Liver (tissue), 9 donors: ENCODE results near the gene SLC38A3. TPM values are rescaled to one million over a fixed set of nuclear protein-coding genes. Genes with fewer than 3 reads are reported as not detected.

Experiments used
- DNase-seq: peaks from one replicate; pipeline ENCODE4 v3.0.0-alpha.2; 2017; ENCODE audit warnings: low spot score
- H3K27ac ChIP-seq, 2 donors: one replicate each; pipeline ENCODE4 v1.7.0; 2013; ENCODE audit warnings: inconsistent platforms in 2 of 2, low read length in 2 of 2, control low read depth in 1 of 2, low read depth in 1 of 2, mild to moderate bottlenecking in 1 of 2
- H3K27me3 ChIP-seq, 4 donors: one replicate each; pipeline versions ENCODE4 v1.6.1 to v1.7.0; 2013; ENCODE audit warnings: low read length in 3 of 4, inconsistent platforms in 1 of 4, mild to moderate bottlenecking in 1 of 4, moderate library complexity in 1 of 4; ENCODE audit not compliant: control insufficient read depth in 4 of 4, insufficient read depth in 4 of 4
- H3K36me3 ChIP-seq, 4 donors: one replicate each; pipeline versions ENCODE4 v1.6.1 to v1.7.0; 2013; ENCODE audit warnings: low read length in 3 of 4, mild to moderate bottlenecking in 3 of 4, low read depth in 1 of 4, moderate library complexity in 1 of 4; ENCODE audit not compliant: control insufficient read depth in 4 of 4, insufficient read depth in 3 of 4
- H3K4me1 ChIP-seq, 4 donors: one replicate each; pipeline versions ENCODE4 v1.6.1 to v1.7.0; 2013; ENCODE audit warnings: low read length in 3 of 4, mild to moderate bottlenecking in 3 of 4, moderate library complexity in 1 of 4; ENCODE audit not compliant: control insufficient read depth in 4 of 4, insufficient read depth in 4 of 4
- H3K4me3 ChIP-seq, 3 donors: one replicate each; pipeline versions ENCODE4 v1.6.1 to v1.7.0; 2013; ENCODE audit warnings: low read length in 3 of 3, control low read depth in 1 of 3, low read depth in 1 of 3, mild to moderate bottlenecking in 1 of 3
- H3K9ac ChIP-seq, 2 donors: one replicate each; pipeline ENCODE4 v1.7.0; 2013; ENCODE audit warnings: low read length in 2 of 2, mild to moderate bottlenecking in 2 of 2, moderate library complexity in 2 of 2, control low read depth in 1 of 2, low read depth in 1 of 2
- H3K9me3 ChIP-seq, 4 donors: one replicate each; pipeline versions ENCODE4 v1.6.1 to v1.7.0; 2013; ENCODE audit warnings: low read length in 3 of 4; ENCODE audit not compliant: control insufficient read depth in 4 of 4
- EGR1 ChIP-seq, 2 donors: IDR thresholded peaks; 2 replicates each; pipeline ENCODE4 v1.6.1; 2016 to 2018; ENCODE audit warnings: antibody characterized with exemption in 2 of 2, low read depth in 2 of 2
- FOXA1 ChIP-seq: IDR thresholded peaks from 2 replicates; pipeline ENCODE4 v1.6.1; 2016; ENCODE audit warnings: antibody characterized with exemption
- FOXA2 ChIP-seq: IDR thresholded peaks from 2 replicates; pipeline ENCODE4 v1.6.1; 2016; ENCODE audit warnings: antibody characterized with exemption
- HNF4A ChIP-seq, 2 donors: conservative IDR thresholded peaks; 2 replicates each; pipeline ENCODE4 v1.6.1; 2016; ENCODE audit warnings: antibody characterized with exemption in 2 of 2, mild to moderate bottlenecking in 2 of 2
- HNF4G ChIP-seq: IDR thresholded peaks from 2 replicates; pipeline ENCODE4 v1.6.1; 2016; ENCODE audit warnings: antibody characterized with exemption
- NR2F2 ChIP-seq: IDR thresholded peaks from 2 replicates; pipeline ENCODE4 v1.6.1; 2016; ENCODE audit warnings: antibody characterized with exemption
- RAD21 ChIP-seq, 2 donors: IDR thresholded peaks; 2 replicates each; pipeline ENCODE4 v1.6.1; 2016; ENCODE audit warnings: antibody characterized with exemption in 2 of 2, mild to moderate bottlenecking in 2 of 2
- RXRA ChIP-seq, 2 donors: IDR thresholded peaks; 2 replicates each; pipeline ENCODE4 v1.6.1; 2017 to 2018; ENCODE audit warnings: antibody characterized with exemption in 2 of 2, mild to moderate bottlenecking in 1 of 2
- SP1 ChIP-seq: IDR thresholded peaks from 2 replicates; pipeline ENCODE4 v1.6.1; 2018; ENCODE audit warnings: antibody characterized with exemption, mild to moderate bottlenecking
- TAF1 ChIP-seq: conservative IDR thresholded peaks from 2 replicates; pipeline ENCODE4 v1.6.1; 2016; ENCODE audit warnings: antibody characterized with exemption, mild to moderate bottlenecking
- YY1 ChIP-seq: IDR thresholded peaks from 2 replicates; pipeline ENCODE4 v1.6.1; 2016; ENCODE audit warnings: antibody characterized with exemption, mild to moderate bottlenecking
- ZBTB33 ChIP-seq: IDR thresholded peaks from 2 replicates; pipeline ENCODE4 v1.6.1; 2016; ENCODE audit warnings: antibody characterized with exemption
- WGBS: extraction: QIAGEN DNeasy Blood & Tissue Kit; methylation state at CpG from one replicate; pipeline ENCODE4 v1.1.7; 2013; 5-methylcytosine and 5-hydroxymethylcytosine counted together
- polyA plus RNA-seq, 2 donors: library from polyadenylated mRNA; stranded (reverse) in 1 of 2; unstranded in 1 of 2; fragments of 200-250 nt in 1 of 2; fragments of >200 nt in 1 of 2; fragmentation: Nextera tagmentation in 1 of 2; extraction: Ambion mirVana in 1 of 2; gene quantifications; one replicate each; pipeline versions ENCODE4 v1.2.1 to v1.2.3, GENCODE V29; 2013 to 2015
- total RNA-seq, 2 donors: library from RNA; depleted of rRNA; stranded (reverse); fragments of >200 nt; gene quantifications; one replicate each; pipeline ENCODE4 v1.2.3, GENCODE V29; 2014
- donor health status: healthy.
- donor health status: healthy.
- donor health status: healthy.
- donor health status: healthy.
- donor health status: healthy.

Gene SLC38A3
- total and polyA plus RNA-seq, 4 donors, result 98.1 to 180 (median 140) TPM

- 77% methylated on average over 13 of the region's 13 CpGs for WGBS
- H3K4me3 ChIP-seq, result no peak overlapping the region
- H3K36me3 ChIP-seq, result no peaks in the 10 kb centered on the region
- no peak for TF ChIP-seq RAD21 (IDR thresholded peaks at IDR 0.05)
- no peak for TF ChIP-seq RXRA (IDR thresholded peaks at IDR 0.05)
- no peak for TF ChIP-seq EGR1 (IDR thresholded peaks at IDR 0.05; ENCODE audit: low read depth in 2 of 2)
- no peak for TF ChIP-seq NR2F2
- no peak for TF ChIP-seq FOXA1
- TF ChIP-seq ZBTB33, result no peak
- TF ChIP-seq HNF4G, result no peak
- no peak for TF ChIP-seq YY1
- H3K9me3 ChIP-seq, result no peaks in the 10 kb centered on the region
- no peak for DNase-seq
- H3K4me1 ChIP-seq, result peaks cover 13 to 36% (median 28%) of the 10 kb centered on the region in 4 donors
- H3K27ac ChIP-seq, result no peak overlapping the region
- H3K27me3 ChIP-seq, result no peaks in the 10 kb centered on the region
- H3K9ac ChIP-seq, result no peak overlapping the region
These were observed 43.8 kb upstream of the SLC38A3 start for GRCh38 chr3:50161320-50161719.

- no peaks in the 10 kb centered on the region for H3K9me3 ChIP-seq
- H3K4me3 ChIP-seq, result no peak overlapping the region
- WGBS, result 82% methylated on average over 5 of the region's 5 CpGs
- no peak overlapping the region for H3K9ac ChIP-seq
- no peak for DNase-seq
- no peaks in the 10 kb centered on the region for H3K36me3 ChIP-seq
- H3K27ac ChIP-seq, result no peak overlapping the region
- no peak for TF ChIP-seq HNF4A (conservative IDR thresholded peaks at IDR 0.05)
- no peak for TF ChIP-seq FOXA2
- TF ChIP-seq YY1, result no peak
- peaks cover 13 to 43% (median 33%) of the 10 kb centered on the region in 4 donors for H3K4me1 ChIP-seq
- no peaks in the 10 kb centered on the region for H3K27me3 ChIP-seq
These were observed 42.8 kb upstream of the SLC38A3 start for GRCh38 chr3:50162034-50162883.

- H3K4me1 ChIP-seq, result peaks cover 13 to 43% (median 33%) of the 10 kb centered on the region in 4 donors
- no peaks in the 10 kb centered on the region for H3K27me3 ChIP-seq
- H3K4me3 ChIP-seq, result no peak overlapping the region
- DNase-seq, result no peak
- no peaks in the 10 kb centered on the region for H3K36me3 ChIP-seq
- H3K9ac ChIP-seq, result no peak overlapping the region
- TF ChIP-seq SP1, result peak; percentile 27
- TF ChIP-seq TAF1, result no peak
- TF ChIP-seq RXRA (IDR thresholded peaks at IDR 0.05), result peak in 1 of 2 donors; percentile 41
- peak overlapping the region in 1 of 2 donors; percentile 1 for H3K27ac ChIP-seq
- WGBS, result 74% methylated on average over 8 of the region's 8 CpGs
- no peaks in the 10 kb centered on the region for H3K9me3 ChIP-seq
These were observed 41.3 kb upstream of the SLC38A3 start for GRCh38 chr3:50163572-50164455.
